Breast epithelium (tissue), 4 donors: Measurements from ENCODE around the gene FSIP2. TPM values are rescaled to one million over a fixed set of nuclear protein-coding genes. Genes with fewer than 3 reads are reported as not detected.

ENCODE experiments used
- DNase-seq, 2 donors: peaks; one replicate each; pipeline ENCODE4 v3.0.0-alpha.2; 2019; ENCODE audit warnings: low spot score in 2 of 2
- H3K27ac ChIP-seq, 2 donors: fragments of 200-600 bp; sonication (generic) in 1 of 2; one replicate each; pipeline ENCODE4 v1.5.1; 2016 to 2019; ENCODE audit warnings: mild to moderate bottlenecking in 1 of 2
- H3K27me3 ChIP-seq, 2 donors: fragments of 200-600 bp; sonication (generic) in 1 of 2; one replicate each; pipeline versions ENCODE4 v1.5.1 to v1.6.0; 2017 to 2019; ENCODE audit warnings: control low read depth in 1 of 2, mild to moderate bottlenecking in 1 of 2
- H3K36me3 ChIP-seq: fragments of 200-600 bp; one replicate; pipeline ENCODE4 v1.5.1; 2019
- H3K4me1 ChIP-seq, 2 donors: fragments of 200-600 bp; sonication (generic); one replicate each; pipeline ENCODE4 v1.5.1; 2016 to 2019; ENCODE audit warnings: control low read depth in 1 of 2
- H3K4me3 ChIP-seq, 3 donors: fragments of 200-600 bp; sonication (generic); 1 replicate in 2 of 3; 2 replicates in 1 of 3; pipeline ENCODE4 v1.5.1; 2016 to 2019; ENCODE audit warnings: mild to moderate bottlenecking in 3 of 3, moderate library complexity in 2 of 3
- H3K9me3 ChIP-seq, 2 donors: fragments of 200-600 bp; sonication (generic) in 1 of 2; one replicate each; pipeline ENCODE4 v1.5.1; 2016 to 2019; ENCODE audit warnings: control low read depth in 1 of 2
- CTCF ChIP-seq, 3 donors: fragments of 450-650 bp; IDR thresholded peaks; one replicate each; pipeline ENCODE4 v1.5.1; 2016 to 2017; ENCODE audit warnings: antibody characterized with exemption in 3 of 3, mild to moderate bottlenecking in 3 of 3, moderate library complexity in 3 of 3
- POLR2A ChIP-seq: fragments of 450-650 bp; IDR thresholded peaks from one replicate; pipeline ENCODE4 v1.6.1; 2016; ENCODE audit warnings: antibody characterized with exemption, mild to moderate bottlenecking, moderate library complexity
- POLR2AphosphoS5 ChIP-seq, 3 donors: sonication (generic); formaldehyde crosslinking; IDR thresholded peaks; one replicate each; pipeline ENCODE4 v1.6.1; 2017; ENCODE audit warnings: antibody characterized with exemption in 3 of 3
- intact Hi-C: fragments of 100-400 bp; cut with DNase I; formaldehyde crosslinking; loops from one replicate; pipeline ENCODE4 v1.15.1; 2023; ENCODE audit warnings: low total_unique reads
- total RNA-seq, 3 donors: library from RNA; depleted of rRNA; stranded (reverse); fragments of >200 nt; gene quantifications; one replicate each; pipeline ENCODE4 v1.1.0, GENCODE V29; 2016

Gene FSIP2
- total RNA-seq, 3 donors from 2014 or later: 0.64 to 2.3 (median 1.6) TPM

DNA sequence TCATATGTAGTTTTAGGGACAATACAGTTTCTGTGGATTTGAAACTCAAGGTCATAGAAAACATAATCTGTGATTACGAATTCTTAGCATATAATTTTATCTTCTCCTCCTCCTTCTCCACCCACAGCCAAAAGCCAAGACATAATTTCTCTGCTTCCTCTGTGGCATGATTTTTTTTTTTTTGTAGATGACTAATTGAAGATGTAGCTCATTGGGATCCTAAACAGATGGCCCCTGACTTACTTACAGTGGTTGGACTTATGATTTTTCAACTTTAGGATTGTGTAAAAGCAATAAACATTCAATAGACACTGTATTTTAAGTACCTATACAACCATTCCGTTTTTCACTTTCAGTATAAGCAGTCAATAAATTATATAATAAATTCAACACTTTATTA is 42.3 kb downstream of the FSIP2 start:
- H3K4me3 ChIP-seq: no peak overlapping the region
- TF ChIP-seq CTCF (IDR thresholded peaks at IDR 0.05) (no peak), POLR2AphosphoS5 (IDR thresholded peaks at IDR 0.05) (no peak), POLR2A (no peak)
- no peaks in the 10 kb centered on the region for H3K4me1 ChIP-seq
- H3K27me3 ChIP-seq: no peaks in the 10 kb centered on the region
- no peak for DNase-seq
- H3K36me3 ChIP-seq: no peaks in the 10 kb centered on the region
- H3K27ac ChIP-seq: no peak overlapping the region
- H3K9me3 ChIP-seq: no peaks in the 10 kb centered on the region
- intact Hi-C loops: no loop called here

DNA sequence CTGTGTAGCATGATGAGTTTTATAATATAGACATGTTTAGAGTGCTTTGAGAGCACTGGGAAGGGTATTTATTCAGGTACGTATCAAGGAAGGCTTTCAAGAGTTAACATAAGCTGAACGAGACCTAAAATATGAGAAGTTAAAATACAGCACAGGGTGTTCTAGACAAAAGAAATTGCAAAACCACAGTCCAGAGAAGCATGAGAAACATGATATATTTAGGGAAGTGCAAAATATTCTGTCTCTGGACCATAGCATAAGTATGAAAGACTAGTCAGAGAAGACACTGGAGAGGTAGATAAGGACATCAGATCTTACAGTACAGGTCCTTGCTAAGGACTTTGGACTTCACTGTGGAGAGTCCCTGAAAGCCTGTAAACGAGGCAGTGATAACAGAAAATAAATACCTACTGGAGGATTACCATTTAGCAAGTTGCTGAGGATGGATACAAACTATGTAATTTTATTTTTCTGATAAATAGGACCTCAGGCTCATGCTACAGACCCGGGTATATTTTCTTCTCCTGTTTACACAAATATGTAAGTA is 43.7 kb downstream of the FSIP2 start:
- no peaks in the 10 kb centered on the region for H3K4me1 ChIP-seq
- intact Hi-C loops: no loop called here
- H3K4me3 ChIP-seq: no peak overlapping the region
- no peak for TF ChIP-seq POLR2AphosphoS5 (IDR thresholded peaks at IDR 0.05)
- no peak overlapping the region for H3K27ac ChIP-seq
- no peaks in the 10 kb centered on the region for H3K36me3 ChIP-seq
- no peaks in the 10 kb centered on the region for H3K27me3 ChIP-seq
- DNase-seq: no peak
- no peaks in the 10 kb centered on the region for H3K9me3 ChIP-seq

- no peaks in the 10 kb centered on the region for H3K9me3 ChIP-seq
Measured at GRCh38 chr2:185785156-185785555, 46.6 kb downstream of the FSIP2 start.

DNA sequence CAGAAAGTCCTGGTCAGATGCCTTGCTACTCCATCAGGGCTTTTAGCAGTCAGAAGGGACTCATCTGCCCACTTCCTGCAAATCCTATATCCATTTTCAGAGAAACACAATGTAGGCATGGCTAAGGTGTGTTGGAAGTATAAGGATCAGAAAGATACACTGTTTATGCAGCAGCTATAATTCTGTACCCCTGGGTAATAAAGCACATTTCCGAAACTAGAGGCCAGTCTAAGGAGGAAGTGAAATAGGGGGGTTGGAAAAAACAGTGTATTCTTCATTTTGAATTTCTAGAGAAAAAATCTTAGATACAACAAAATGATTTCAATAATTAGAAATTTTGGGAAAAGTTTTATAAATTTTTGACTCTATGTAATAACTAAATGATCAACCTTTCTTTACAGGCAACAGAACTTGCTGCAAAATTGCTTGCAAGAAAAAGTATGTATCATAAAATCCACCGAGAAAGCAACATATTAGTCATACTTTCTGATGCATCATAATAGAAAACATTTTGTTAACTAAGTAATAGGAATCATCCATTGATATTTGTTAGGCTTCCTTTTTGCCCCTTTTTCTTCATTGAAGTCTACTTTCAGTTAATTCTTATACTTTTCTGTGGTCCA is 47.4 kb downstream of the FSIP2 start:
- H3K4me3 ChIP-seq: no peak overlapping the region
- H3K27me3 ChIP-seq: no peaks in the 10 kb centered on the region
- no peaks in the 10 kb centered on the region for H3K36me3 ChIP-seq
- TF ChIP-seq CTCF (IDR thresholded peaks at IDR 0.05): no peak
- TF ChIP-seq POLR2AphosphoS5 (IDR thresholded peaks at IDR 0.05): no peak
- TF ChIP-seq POLR2A: no peak
- H3K4me1 ChIP-seq: no peaks in the 10 kb centered on the region
- DNase-seq: no peak
- no peak overlapping the region for H3K27ac ChIP-seq
- intact Hi-C loops: no loop called here
- H3K9me3 ChIP-seq: no peaks in the 10 kb centered on the region

More at GRCh38 chr2:185785156-185785555, 46.6 kb downstream of the FSIP2 start:
- H3K27me3 ChIP-seq: no peaks in the 10 kb centered on the region
- intact Hi-C loops: no loop called here
- TF ChIP-seq CTCF (IDR thresholded peaks at IDR 0.05): no peak
- TF ChIP-seq POLR2A: no peak
- no peak for TF ChIP-seq POLR2AphosphoS5 (IDR thresholded peaks at IDR 0.05)
- no peak for DNase-seq
- H3K36me3 ChIP-seq: no peaks in the 10 kb centered on the region
- H3K27ac ChIP-seq: no peak overlapping the region
- no peaks in the 10 kb centered on the region for H3K4me1 ChIP-seq
- H3K4me3 ChIP-seq: no peak overlapping the region

DNA sequence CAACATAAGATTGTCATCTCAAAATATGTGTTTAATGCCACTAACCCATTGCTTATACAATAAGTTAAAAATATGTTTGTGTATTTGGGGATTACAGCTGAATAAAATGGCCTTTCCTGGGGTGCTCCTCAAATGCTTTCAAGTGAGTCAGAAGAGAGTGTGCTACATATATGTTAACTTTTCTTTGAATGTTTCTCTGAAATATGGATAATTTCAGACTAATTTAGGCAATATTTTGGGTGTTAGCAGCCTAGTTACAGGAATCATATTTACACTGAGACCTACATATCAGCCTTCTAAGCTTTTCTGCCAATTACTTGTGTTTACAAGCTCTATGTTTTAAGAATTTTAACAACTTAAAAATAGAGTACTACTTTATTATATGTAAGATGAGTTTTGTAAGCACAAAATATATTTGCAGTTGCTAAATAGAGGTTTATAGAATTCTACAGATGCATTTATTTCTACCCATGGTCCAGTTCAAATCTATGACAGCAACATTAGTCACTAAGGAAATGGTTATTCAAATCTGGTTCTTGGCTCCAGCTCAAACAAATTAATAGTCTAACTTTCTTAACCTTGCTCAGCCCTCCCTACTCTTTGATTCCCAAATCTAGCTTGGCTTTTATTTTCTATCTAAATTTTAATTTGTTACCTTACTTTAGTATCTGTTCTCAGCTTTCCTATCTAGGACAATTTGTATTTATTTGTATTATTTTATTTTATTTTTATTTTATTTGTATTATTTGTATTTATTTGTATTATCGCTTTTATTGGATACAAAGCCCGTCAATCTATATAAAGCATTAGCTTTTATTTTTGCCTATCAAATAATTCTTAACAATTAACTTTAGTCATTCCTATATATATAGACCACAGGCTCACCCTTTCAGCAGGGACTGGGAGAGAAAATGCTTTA is 48.9 kb downstream of the FSIP2 start:
- Histone ChIP-seq H3K9me3 (no peaks in the 10 kb centered on the region), H3K36me3 (no peaks in the 10 kb centered on the region), H3K27me3 (no peaks in the 10 kb centered on the region), H3K4me3 (no peak overlapping the region), H3K27ac (no peak overlapping the region), H3K4me1 (no peaks in the 10 kb centered on the region)
- intact Hi-C loops: no loop called here
- DNase-seq: no peak
- no peak for TF ChIP-seq CTCF (IDR thresholded peaks at IDR 0.05)
- no peak for TF ChIP-seq POLR2A
- TF ChIP-seq POLR2AphosphoS5 (IDR thresholded peaks at IDR 0.05): no peak
